Tibial artery (tissue), 4 donors: ENCODE data around the gene PCGF1.
"Not testable (repeated sequence)": the region's sequence is repeated elsewhere in the genome, so short reads cannot be mapped to it uniquely, and the experiment has no call there.

Source experiments
- DNase-seq, 2 donors: peaks; one replicate each; pipeline ENCODE4 v3.0.0-alpha.2; 2019
- H3K27ac ChIP-seq, 2 donors: fragments of 200-600 bp; sonication (generic) in 1 of 2; 1 replicate in 1 of 2; 2 replicates in 1 of 2; pipeline ENCODE4 v1.5.1; 2018 to 2019; ENCODE audit warnings: mild to moderate bottlenecking in 1 of 2
- H3K27me3 ChIP-seq, 2 donors: fragments of 200-600 bp; sonication (generic) in 1 of 2; one replicate each; pipeline versions ENCODE4 v1.5.1 to v1.6.0; 2016 to 2019
- H3K36me3 ChIP-seq, 3 donors: fragments of 200-600 bp; sonication (generic) in 2 of 3; one replicate each; pipeline ENCODE4 v1.5.1; 2016 to 2019; ENCODE audit warnings: mild to moderate bottlenecking in 2 of 3
- H3K4me1 ChIP-seq, 4 donors: fragments of 200-600 bp; sonication (generic) in 2 of 4; 1 replicate in 3 of 4; 2 replicates in 1 of 4; pipeline ENCODE4 v1.5.1; 2016 to 2019
- H3K4me3 ChIP-seq, 2 donors: fragments of 200-600 bp; sonication (generic) in 1 of 2; 1 replicate in 1 of 2; 2 replicates in 1 of 2; pipeline ENCODE4 v1.5.1; 2018 to 2019; ENCODE audit warnings: mild to moderate bottlenecking in 2 of 2
- H3K9me3 ChIP-seq, 3 donors: fragments of 200-600 bp; sonication (generic) in 1 of 3; one replicate each; pipeline ENCODE4 v1.5.1; 2016 to 2019
- intact Hi-C: fragments of 100-400 bp; cut with DNase I; formaldehyde crosslinking; loops from one replicate; pipeline ENCODE4 v1.15.0; 2023; ENCODE audit warnings: low total_unique reads
- TF ChIP-seq, protein P1 (sequence below), 2 experiments: fragments of 200-600 bp in 1 of 2; fragments of 450-650 bp in 1 of 2; IDR thresholded peaks; one replicate each; pipeline ENCODE4 v1.5.1; 2017 to 2019; ENCODE audit warnings: antibody characterized with exemption in 2 of 2, mild to moderate bottlenecking in 1 of 2, moderate library complexity in 1 of 2

Gene PCGF1

DNA sequence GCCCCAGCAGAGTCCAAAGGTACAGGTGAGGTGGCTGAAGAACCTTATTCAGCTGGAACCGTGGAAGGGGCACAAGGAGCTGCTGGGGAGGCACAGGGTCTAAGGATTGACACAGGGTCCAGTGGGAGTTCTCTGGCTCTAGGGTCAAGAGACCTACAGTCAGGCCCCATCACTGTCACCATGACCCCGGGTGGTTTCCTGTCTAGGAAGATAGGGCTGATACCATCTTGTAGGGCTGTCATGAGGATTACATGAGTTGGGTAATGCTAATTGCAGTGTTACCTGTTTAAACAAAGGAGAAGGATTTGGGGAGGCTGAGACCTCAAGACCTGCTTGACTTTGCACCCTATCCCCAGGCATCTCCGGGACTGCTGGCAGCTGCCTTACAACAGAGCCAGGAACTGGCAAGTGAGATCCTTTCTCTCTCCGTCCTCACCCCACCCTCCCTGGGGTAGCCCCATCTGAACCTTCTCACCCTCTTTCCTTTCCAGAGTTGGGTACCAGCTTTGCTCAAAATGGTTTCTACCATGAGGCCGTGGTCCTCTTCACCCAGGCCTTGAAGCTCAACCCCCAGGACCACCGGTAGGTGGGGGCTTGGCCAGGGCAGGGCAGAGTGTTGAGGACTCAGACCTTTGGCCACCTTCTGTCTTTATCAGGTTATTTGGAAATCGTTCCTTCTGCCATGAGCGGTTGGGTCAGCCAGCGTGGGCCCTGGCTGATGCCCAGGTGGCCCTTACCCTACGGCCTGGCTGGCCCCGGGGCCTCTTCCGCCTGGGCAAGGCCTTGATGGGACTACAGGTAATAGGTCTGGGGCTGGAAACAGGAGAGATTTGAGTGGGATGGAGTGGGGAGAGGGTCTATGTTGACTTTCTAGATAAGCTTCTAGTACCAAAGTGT, 15.6 kb downstream of the PCGF1 start:
- no peaks in the 10 kb centered on the region for H3K4me1 ChIP-seq
- no peak overlapping the region for H3K27ac ChIP-seq
- TF ChIP-seq, protein P1, sequence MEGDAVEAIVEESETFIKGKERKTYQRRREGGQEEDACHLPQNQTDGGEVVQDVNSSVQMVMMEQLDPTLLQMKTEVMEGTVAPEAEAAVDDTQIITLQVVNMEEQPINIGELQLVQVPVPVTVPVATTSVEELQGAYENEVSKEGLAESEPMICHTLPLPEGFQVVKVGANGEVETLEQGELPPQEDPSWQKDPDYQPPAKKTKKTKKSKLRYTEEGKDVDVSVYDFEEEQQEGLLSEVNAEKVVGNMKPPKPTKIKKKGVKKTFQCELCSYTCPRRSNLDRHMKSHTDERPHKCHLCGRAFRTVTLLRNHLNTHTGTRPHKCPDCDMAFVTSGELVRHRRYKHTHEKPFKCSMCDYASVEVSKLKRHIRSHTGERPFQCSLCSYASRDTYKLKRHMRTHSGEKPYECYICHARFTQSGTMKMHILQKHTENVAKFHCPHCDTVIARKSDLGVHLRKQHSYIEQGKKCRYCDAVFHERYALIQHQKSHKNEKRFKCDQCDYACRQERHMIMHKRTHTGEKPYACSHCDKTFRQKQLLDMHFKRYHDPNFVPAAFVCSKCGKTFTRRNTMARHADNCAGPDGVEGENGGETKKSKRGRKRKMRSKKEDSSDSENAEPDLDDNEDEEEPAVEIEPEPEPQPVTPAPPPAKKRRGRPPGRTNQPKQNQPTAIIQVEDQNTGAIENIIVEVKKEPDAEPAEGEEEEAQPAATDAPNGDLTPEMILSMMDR (IDR thresholded peaks at IDR 0.05) = no peak
- no peak overlapping the region for H3K4me3 ChIP-seq
- H3K36me3 ChIP-seq = peaks cover 32 to 62% (median 44%) of the 10 kb centered on the region in 3 donors
- intact Hi-C loops = no loop called here
- H3K27me3 ChIP-seq = peaks cover 0 to 2% of the 10 kb centered on the region in 2 donors
- no peaks in the 10 kb centered on the region for H3K9me3 ChIP-seq
- DNase-seq = no peak

DNA sequence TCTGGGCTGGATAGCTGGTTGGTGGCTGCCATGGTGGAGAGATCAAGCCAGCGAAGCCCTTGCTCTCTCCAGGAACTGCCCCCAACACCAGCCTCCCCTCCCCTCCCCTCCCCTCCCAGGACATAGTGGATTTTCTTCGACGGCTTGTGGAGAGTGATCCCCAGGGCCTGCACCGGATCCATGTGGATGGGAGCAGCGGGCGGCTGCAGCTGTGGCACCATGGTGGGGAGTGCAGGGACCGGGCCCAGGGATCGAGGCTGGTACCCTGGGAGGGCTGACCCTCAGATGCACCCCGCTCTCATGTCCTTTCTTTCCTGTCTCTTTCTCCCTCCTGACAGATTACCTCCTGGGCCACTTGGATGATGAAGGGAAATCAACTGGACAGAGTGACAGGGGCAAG, 17.6 kb downstream of the PCGF1 start:
- Histone ChIP-seq H3K36me3 (peaks cover 38 to 80% (median 58%) of the 10 kb centered on the region in 3 donors), H3K27me3 (no peaks in the 10 kb centered on the region), H3K4me1 (no peaks in the 10 kb centered on the region), H3K27ac (no peak overlapping the region), H3K4me3 (no peak overlapping the region), H3K9me3 (no peaks in the 10 kb centered on the region)
- TF ChIP-seq, protein P1 (IDR thresholded peaks at IDR 0.05) = no peak
- no peak for DNase-seq
- intact Hi-C loops = no loop called here

DNA sequence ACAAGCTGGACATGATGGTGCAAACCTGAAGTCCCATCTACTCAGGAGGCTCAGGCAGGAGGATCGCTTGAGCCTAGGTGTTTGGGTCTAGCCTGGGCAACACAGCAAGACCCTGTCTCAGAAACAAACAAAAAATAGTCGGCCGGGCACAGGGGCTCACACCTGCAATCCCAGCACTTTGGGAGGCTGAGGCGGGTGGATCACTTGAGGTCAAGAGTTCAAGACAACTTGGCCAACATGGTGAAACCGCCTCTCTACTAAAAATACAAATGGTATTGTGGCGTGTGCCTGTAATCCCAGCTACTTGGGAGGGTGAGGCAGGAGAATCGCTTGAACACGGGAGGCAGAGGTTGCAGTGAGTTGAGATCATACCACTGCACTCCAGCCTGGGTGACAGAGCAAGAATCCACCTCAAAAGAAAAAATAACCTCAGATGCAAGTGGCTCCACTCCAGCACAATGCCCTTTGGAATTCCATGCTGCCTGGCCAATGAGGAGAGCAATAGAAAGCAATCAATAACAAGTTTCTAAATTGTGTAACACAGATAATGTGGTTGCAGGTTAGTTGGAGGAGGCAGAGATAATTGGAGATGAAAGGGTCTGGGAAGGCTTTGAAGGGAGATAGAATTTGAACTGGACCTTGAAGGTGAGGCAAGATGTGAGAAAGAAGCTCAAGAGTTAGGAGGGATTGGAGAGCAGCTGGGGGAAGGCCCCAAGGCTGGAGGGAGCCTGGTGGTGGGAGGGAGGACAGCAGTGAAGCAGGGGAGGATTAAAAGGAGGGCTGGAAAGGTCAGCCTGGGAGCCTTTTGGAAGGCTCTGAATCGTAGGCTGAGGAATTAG, 18.6 kb downstream of the PCGF1 start:
- Histone ChIP-seq H3K27ac (no peak overlapping the region), H3K27me3 (no peaks in the 10 kb centered on the region), H3K36me3 (peaks cover 38 to 73% (median 58%) of the 10 kb centered on the region in 3 donors), H3K4me1 (peaks cover 0 to 3% (median 1%) of the 10 kb centered on the region in 4 donors), H3K9me3 (no peaks in the 10 kb centered on the region), H3K4me3 (no peak overlapping the region)
- TF ChIP-seq, protein P1 (IDR thresholded peaks at IDR 0.05) = no peak
- DNase-seq = no peak
- intact Hi-C loops = no loop called here

DNA sequence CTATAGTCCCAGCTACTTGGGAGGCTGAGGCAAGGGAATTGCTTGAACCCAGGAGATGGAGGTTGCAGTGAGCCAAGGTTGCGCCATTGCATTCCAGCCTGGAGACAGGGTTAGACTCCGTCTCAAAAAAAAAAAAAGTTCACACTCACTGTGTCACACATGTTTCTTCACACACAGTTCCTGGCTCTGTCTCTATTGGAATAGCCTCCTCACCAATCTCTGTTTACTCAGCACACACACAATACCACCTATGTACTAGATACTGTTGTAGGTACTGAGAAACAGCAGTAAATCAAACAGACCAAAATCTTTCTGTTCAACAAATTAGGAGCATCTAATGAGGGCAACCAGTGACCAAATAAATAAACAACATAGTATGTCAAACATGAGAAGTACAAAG, 21.4 kb downstream of the PCGF1 start:
- TF ChIP-seq, protein P1 (IDR thresholded peaks at IDR 0.05) = no peak
- no peaks in the 10 kb centered on the region for H3K9me3 ChIP-seq
- DNase-seq = no peak
- intact Hi-C loops = no loop called here
- no peak overlapping the region for H3K4me3 ChIP-seq
- H3K36me3 ChIP-seq = peaks cover 17 to 51% (median 31%) of the 10 kb centered on the region in 3 donors
- H3K27me3 ChIP-seq = no peaks in the 10 kb centered on the region
- H3K27ac ChIP-seq = no peak overlapping the region
- H3K4me1 ChIP-seq = peaks cover 0 to 21% (median 18%) of the 10 kb centered on the region in 4 donors

DNA sequence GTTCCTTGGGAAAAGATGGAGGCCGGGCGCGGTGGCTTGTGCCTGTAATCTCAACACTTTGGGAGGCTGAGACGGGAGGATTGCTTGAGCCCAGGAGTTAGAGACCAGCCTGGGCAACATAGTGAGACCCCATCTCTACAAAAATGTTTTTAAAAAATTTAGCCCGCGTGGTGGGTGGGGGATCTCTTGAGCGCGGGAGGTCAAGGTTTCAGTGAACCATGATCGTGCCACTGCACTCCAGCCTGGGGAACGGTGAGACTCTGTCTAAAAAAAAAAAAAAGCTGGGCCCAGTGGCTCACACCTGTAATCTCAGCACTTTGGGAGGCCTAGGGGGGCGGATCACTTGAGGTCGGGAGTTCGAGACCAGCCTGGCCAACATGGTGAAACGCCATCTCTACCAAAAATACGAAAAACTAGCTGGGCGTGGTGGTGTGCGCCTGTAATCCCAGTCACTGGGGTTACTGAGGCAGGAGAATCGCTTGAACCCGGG, 23.8 kb downstream of the PCGF1 start:
- Histone ChIP-seq H3K4me1 (peaks cover 0 to 35% (median 26%) of the 10 kb centered on the region in 4 donors), H3K4me3 (peak overlapping the region; percentile 84 to 86), H3K36me3 (peaks cover 17 to 50% (median 18%) of the 10 kb centered on the region in 3 donors), H3K27ac (peak overlapping the region; percentile 83 to 95)
- intact Hi-C loops = loop anchor here (1.0 to 5.0 kb wide), 3 partner anchors 29 to 104 kb away; partner anchors contain the start of genes AUP1, DQX1, HTRA2 and INO80B
- DNase-seq, H3K27me3 ChIP-seq, H3K9me3 ChIP-seq: not testable (repeated sequence)
